Measurements from ENCODE around the gene PAN2.
"Not testable (repeated sequence)": the region's sequence is repeated elsewhere in the genome, so short reads cannot be mapped to it uniquely, and the experiment has no call there.

PAN2 gene

GRCh38 chr12:56304276-56304675, 29.5 kb downstream of the PAN2 start:
- no peak for DNase-seq

- DNase-seq = no peak
Measured at GRCh38 chr12:56300644-56301464, 32.9 kb downstream of the PAN2 start.

DNA sequence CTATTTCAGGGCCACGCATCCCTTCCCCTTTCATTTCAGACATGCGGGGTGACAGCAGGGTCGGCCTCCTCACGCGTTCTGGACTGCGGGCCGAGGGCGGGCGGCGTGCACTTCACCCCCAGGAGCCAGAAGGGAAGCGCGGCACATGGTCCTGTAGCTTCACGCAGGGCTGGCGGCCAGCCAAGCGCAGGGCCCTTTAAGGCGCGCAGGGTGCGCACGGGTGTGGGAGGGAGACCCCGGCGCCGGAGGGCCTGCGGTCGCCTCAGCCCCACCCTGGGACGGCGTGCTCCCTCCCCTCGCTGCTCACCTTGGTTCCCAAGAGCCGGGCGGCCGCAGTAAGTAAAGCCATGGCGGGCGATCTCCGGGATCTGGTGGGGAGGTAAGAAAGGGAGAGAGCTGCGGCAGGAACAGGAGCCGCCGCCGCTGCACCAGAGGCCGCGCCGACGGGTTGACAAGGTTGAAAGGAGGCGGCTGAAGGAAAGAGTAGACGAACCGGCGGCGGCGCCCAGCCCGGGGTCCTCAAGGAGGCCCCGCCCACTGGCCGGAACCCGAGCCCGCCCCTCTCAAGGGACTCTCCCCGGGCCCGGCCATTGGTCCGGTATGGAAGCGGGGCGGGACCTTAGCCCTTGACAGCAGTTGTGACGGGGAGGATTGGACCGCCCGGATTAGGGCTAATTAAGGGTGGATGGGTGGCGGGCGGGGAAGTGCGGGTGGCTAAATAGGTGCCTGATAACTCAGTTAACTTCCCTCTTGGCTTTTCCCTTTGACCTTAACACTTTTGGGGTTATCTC, 33.8 kb downstream of the PAN2 start, which contains the start of gene CS:
CS (minus strand) TSS at position 478 of the 791 bp plus-strand sequence; CDS start at position 349, 129 bp downstream.
- DNase-seq = peak; percentile 63

- no peak for DNase-seq
Measured at GRCh38 chr12:56299308-56299852, 34.4 kb downstream of the PAN2 start.

DNA sequence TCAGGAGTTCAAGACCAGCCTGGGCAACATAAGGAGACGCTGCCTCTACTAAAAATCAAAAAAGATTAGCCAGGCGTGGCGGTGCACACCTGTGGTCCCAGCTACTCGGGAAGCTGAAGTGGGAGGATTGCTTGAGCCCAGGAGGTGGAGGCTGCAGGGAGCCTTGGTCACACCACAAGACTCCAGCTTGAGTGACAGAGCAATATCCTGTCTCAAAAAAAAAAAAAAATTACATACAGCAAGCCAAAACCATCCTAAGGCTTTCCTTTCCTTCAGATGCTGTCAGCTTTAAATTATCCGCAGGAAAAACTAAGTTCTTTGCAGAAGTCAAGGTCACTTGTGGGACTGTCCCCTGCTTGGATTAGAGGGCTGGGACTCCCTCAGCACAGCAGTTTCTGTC, 35.0 kb downstream of the PAN2 start:
- DNase-seq = no peak

DNA sequence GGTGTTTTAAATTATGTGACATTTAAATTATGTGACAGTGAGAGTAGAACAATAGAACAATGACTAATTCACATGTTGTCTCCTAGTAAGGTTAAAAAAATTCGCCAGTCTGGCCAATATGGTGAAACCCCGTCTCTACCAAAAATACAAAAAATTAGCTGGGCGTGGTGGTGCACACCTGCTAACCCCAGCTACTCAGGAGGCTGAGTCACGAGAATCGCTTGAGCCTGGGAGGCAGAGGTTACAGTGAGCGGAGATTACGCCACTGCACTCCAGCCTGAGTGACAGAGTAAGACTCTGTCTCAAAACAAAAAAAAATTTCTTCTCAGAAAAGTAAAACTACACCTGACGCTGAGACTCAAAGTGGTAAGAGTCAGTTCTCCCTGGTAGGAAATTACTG, 36.4 kb downstream of the PAN2 start:
- DNase-seq = no peak

- DNase-seq = no peak
Measured at GRCh38 chr12:56296295-56296694, 37.5 kb downstream of the PAN2 start.

GRCh38 chr12:56293795-56294194, 40.0 kb downstream of the PAN2 start:
- DNase-seq = no peak

DNA sequence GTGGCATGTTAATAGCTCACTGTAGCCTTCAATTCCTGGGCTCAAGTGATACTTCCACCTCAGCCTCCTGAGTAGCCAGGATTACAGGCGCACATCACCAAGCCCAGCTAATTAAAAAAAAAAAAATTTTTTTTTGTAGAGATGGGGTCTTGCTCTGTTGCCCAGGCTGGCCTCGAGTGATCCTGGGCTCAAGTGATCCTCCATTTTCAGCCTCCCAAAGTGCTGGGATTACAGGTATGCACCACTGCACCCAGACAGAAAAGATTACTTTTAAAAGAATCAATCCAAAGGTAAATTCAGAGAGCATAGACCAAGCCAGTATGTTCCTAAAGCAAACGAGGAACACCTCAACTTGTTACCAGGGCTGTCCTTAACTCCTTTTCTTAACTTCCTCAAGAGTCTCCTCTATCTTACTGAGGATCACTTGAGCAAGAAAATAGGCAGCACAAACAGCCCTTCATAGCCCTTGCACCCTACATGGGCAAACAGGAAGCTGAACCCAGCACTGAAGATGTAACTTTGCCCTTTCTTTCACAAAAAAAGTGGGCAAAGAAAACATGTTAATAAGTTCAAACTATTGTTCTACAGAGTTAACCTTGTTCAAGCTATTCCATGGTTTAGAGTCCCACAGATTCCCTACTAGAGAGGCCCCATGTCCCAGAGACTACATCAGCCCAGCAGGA, 45.0 kb downstream of the PAN2 start:
- DNase-seq = no peak

- DNase-seq = no peak
Measured at GRCh38 chr12:56286044-56286830, 47.6 kb downstream of the PAN2 start.

- DNase-seq = not testable (repeated sequence)
Measured at GRCh38 chr12:56284263-56284662, 49.5 kb downstream of the PAN2 start.

DNA sequence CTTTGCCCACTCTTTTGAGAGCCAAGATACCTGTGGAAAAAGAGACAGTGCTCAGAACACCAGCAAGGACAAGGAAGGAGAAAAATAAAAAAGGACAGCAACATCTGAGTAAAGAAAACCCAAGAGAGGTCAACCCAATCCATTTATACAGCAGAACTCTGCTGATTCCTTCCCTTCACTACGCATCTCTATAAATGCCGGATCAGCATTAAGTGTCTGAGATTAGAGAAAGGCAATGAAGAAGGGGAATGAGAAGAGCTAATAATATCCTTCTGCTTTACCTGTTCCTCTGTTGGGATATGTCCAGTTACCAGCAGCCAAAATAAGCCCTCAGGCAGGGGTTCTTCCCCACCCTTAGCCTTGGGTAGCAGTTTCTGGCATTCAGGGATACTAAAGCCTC, 51.2 kb downstream of the PAN2 start:
- no peak for DNase-seq

GRCh38 chr12:56282030-56282429, 51.8 kb downstream of the PAN2 start:
- DNase-seq = no peak

GRCh38 chr12:56280849-56281248, 53.0 kb downstream of the PAN2 start:
- DNase-seq = no peak

GRCh38 chr12:56278905-56279304, 54.9 kb downstream of the PAN2 start:
- DNase-seq = no peak

DNA sequence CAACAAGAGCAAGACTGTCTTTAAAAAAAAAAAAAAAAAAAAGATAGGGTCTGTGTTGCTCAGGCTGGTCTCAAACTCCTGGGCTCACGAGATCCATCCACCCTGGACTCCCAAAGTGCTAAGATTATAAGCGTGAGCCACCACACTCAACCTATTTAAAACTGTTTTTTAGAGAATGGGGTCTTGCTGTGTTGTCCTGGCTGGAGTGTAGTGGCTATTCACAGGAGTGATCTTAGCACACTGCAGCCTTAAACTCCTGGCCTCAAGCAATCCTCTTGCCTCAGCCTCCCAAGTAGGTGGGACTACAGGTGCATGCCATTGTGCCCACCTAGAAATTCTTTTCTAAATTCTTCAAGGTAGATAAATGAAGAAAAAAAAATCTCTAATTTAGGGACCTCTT, 59.5 kb downstream of the PAN2 start:
- no peak for DNase-seq

DNA sequence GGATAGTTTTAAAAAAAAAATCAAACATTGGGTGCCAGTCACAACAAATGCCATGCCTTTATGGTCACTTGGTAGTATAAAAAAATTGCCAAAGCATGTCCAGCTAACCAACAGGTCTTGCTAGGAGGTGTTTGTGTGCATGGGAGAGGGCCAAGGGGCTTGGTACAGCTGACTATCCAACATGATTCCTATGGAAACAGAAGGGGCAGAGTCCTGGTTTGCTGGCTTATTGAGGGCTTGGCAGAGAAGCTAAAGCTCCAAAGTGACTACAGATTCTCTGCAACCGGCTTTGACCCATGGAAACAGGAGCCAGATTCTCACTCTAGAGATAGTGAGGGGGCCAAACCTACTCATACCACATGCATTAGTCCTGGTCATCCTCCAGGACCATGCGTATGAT, 61.3 kb downstream of the PAN2 start:
- DNase-seq = not testable (repeated sequence)

- DNase-seq = no peak
Measured at GRCh38 chr12:56271031-56271430, 62.8 kb downstream of the PAN2 start.

- DNase-seq = no peak
Measured at GRCh38 chr12:56267443-56268071, 66.2 kb downstream of the PAN2 start.

GRCh38 chr12:56266693-56267442, 66.9 kb downstream of the PAN2 start, which contains the start of gene COQ10A:
COQ10A (plus strand) TSS chr12:56266942; CDS start chr12:56267119, 177 bp downstream.
- peak; percentile 97 for DNase-seq

Data from 8988T (cell line).